Activated CD8-positive, alpha-beta T cell treated with anti-CD3 and anti-CD28 coated beads for 36 hours (primary cell): ENCODE results near the gene FLRT2. TPM values are rescaled to one million over a fixed set of nuclear protein-coding genes. Genes with fewer than 3 reads are reported as not detected.

Source experiments
- ATAC-seq: fragments of 200-7000 bp; cut with Tn5 transposase; one replicate; pipeline ENCODE4 v1.10.0; 2021; ENCODE audit warnings: mild to moderate bottlenecking, moderate library complexity
- CTCF ChIA-PET: fragments of 350-600 bp; sonication (Branson Sonifier 250); formaldehyde crosslinking; loops from one replicate; lab custom pipeline; 2021; ENCODE audit warnings: antibody characterized with exemption; lab: Charles Lee
- POLR2A ChIA-PET: fragments of 350-600 bp; sonication (Branson Sonifier 250); formaldehyde crosslinking; loops from one replicate; lab custom pipeline; 2021; ENCODE audit warnings: antibody characterized with exemption; lab: Charles Lee
- DNase-seq: peaks from one replicate; pipeline ENCODE4 v3.0.0-alpha.2; 2020
- H3K27ac Mint-ChIP-seq: one replicate; pipeline ENCODE4 v1.8.0; 2021; ENCODE audit warnings: mild to moderate bottlenecking, mixed read lengths
- H3K27me3 Mint-ChIP-seq: one replicate; pipeline ENCODE4 v1.8.0; 2021; ENCODE audit warnings: mixed read lengths
- H3K36me3 Mint-ChIP-seq: one replicate; pipeline ENCODE4 v1.8.0; 2021; ENCODE audit warnings: low read depth, mixed read lengths
- H3K4me1 Mint-ChIP-seq: one replicate; pipeline ENCODE4 v1.8.0; 2021; ENCODE audit warnings: low read depth, mixed read lengths
- H3K4me3 Mint-ChIP-seq: one replicate; pipeline ENCODE4 v1.8.0; 2021; ENCODE audit warnings: mild to moderate bottlenecking, moderate library complexity, mixed read lengths
- H3K9me3 Mint-ChIP-seq: one replicate; pipeline ENCODE4 v1.8.0; 2021; ENCODE audit warnings: mixed read lengths
- CTCF ChIP-seq: fragments of 200-600 bp; IDR thresholded peaks from one replicate; pipeline ENCODE4 v1.8.0; 2022; ENCODE audit warnings: antibody characterized with exemption, mild to moderate bottlenecking
- intact Hi-C: fragments of 100-400 bp; cut with micrococcal nuclease; formaldehyde crosslinking; loops from one replicate; pipeline ENCODE4 v1.10.0; 2022
- total RNA-seq, 2 experiments: library from RNA; stranded (reverse); gene quantifications; one replicate each; pipeline ENCODE4 v1.2.3, GENCODE V29; 2021

Gene FLRT2
- total RNA-seq, 2 experiments from 2014 or later, result not detected

- intact Hi-C loops, result no loop called here
- ATAC-seq (no peak), DNase-seq (no peak)
- Mint-ChIP-seq H3K9me3 (no peaks in the 10 kb centered on the region), H3K4me1 (no peaks in the 10 kb centered on the region), H3K36me3 (no peaks in the 10 kb centered on the region), H3K27me3 (no peaks in the 10 kb centered on the region), H3K27ac (no peak overlapping the region), H3K4me3 (no peak overlapping the region)
- ChIA-PET POLR2A (no interaction called here), CTCF (no interaction called here)
- TF ChIP-seq CTCF, result no peak
Measured at GRCh38 chr14:85634205-85634604, 104.3 kb downstream of the FLRT2 start.

GRCh38 chr14:85644211-85644610, 114.3 kb downstream of the FLRT2 start:
- H3K27me3 Mint-ChIP-seq, result no peaks in the 10 kb centered on the region
- CTCF ChIA-PET, result no interaction called here
- TF ChIP-seq CTCF, result no peak
- no peak overlapping the region for H3K4me3 Mint-ChIP-seq
- POLR2A ChIA-PET, result no interaction called here
- H3K27ac Mint-ChIP-seq, result no peak overlapping the region
- H3K4me1 Mint-ChIP-seq, result no peaks in the 10 kb centered on the region
- DNase-seq, result no peak
- no peak for ATAC-seq
- no peaks in the 10 kb centered on the region for H3K36me3 Mint-ChIP-seq
- intact Hi-C loops, result no loop called here
- H3K9me3 Mint-ChIP-seq, result no peaks in the 10 kb centered on the region

GRCh38 chr14:85653029-85653428, 123.1 kb downstream of the FLRT2 start:
- H3K27me3 Mint-ChIP-seq, result no peaks in the 10 kb centered on the region
- no peak for DNase-seq
- H3K36me3 Mint-ChIP-seq, result no peaks in the 10 kb centered on the region
- TF ChIP-seq CTCF, result no peak
- ChIA-PET CTCF (no interaction called here), POLR2A (no interaction called here)
- H3K4me1 Mint-ChIP-seq, result no peaks in the 10 kb centered on the region
- no peak overlapping the region for H3K4me3 Mint-ChIP-seq
- H3K27ac Mint-ChIP-seq, result no peak overlapping the region
- H3K9me3 Mint-ChIP-seq, result no peaks in the 10 kb centered on the region
- ATAC-seq, result no peak
- intact Hi-C loops, result no loop called here

- Mint-ChIP-seq H3K27ac (no peak overlapping the region), H3K4me1 (no peaks in the 10 kb centered on the region), H3K36me3 (no peaks in the 10 kb centered on the region), H3K4me3 (no peak overlapping the region), H3K27me3 (peaks cover 2% of the 10 kb centered on the region), H3K9me3 (no peaks in the 10 kb centered on the region)
- ATAC-seq (no peak), DNase-seq (no peak)
- no peak for TF ChIP-seq CTCF
- intact Hi-C loops, result no loop called here
- CTCF ChIA-PET, result interaction anchor here (0.8 kb wide), 1 partner anchor 24 kb away, joined by 3 read pairs; no protein-coding TSS in a partner anchor
- POLR2A ChIA-PET, result no interaction called here
Measured at GRCh38 chr14:85660243-85660922, 130.4 kb downstream of the FLRT2 start.

- Mint-ChIP-seq H3K27me3 (peaks cover 2% of the 10 kb centered on the region), H3K9me3 (no peaks in the 10 kb centered on the region), H3K4me3 (no peak overlapping the region), H3K36me3 (no peaks in the 10 kb centered on the region), H3K4me1 (no peaks in the 10 kb centered on the region), H3K27ac (no peak overlapping the region)
- no peak for TF ChIP-seq CTCF
- ChIA-PET POLR2A (no interaction called here), CTCF (no interaction called here)
- DNase-seq (no peak), ATAC-seq (no peak)
- intact Hi-C loops, result no loop called here
Measured at GRCh38 chr14:85662096-85662495, 132.2 kb downstream of the FLRT2 start.
